ENCODE measurements around the gene SAMHD1.

GRCh38 chr20:36926653-36927200, 24.8 kb downstream of the SAMHD1 start:
- TF ChIP-seq CTCF (IDR thresholded peaks at IDR 0.05) (no peak), POLR2AphosphoS5 (IDR thresholded peaks at IDR 0.05) (no peak), POLR2A (IDR thresholded peaks at IDR 0.05) (no peak)
